GM12874 (cell line): ENCODE data around the gene TMEM132D.

Experiments used
- CTCF ChIP-seq: IDR thresholded peaks from 2 replicates; pipeline ENCODE4 v1.5.1; 2011; ENCODE audit warnings: low read depth, mild to moderate bottlenecking, control low read depth, low read length, moderate library complexity; ENCODE audit not compliant: insufficient read depth

The TMEM132D gene

GRCh38 chr12:129211862-129212630 is 691.8 kb downstream of the TMEM132D start:
- no peak for TF ChIP-seq CTCF

- no peak for TF ChIP-seq CTCF
These were observed 695.3 kb downstream of the TMEM132D start for GRCh38 chr12:129208566-129208965.

- no peak for TF ChIP-seq CTCF
These were observed 696.7 kb downstream of the TMEM132D start for GRCh38 chr12:129207084-129207483.

- TF ChIP-seq CTCF = no peak
These were observed 700.4 kb downstream of the TMEM132D start for GRCh38 chr12:129203456-129203855.

- no peak for TF ChIP-seq CTCF
These were observed 701.6 kb downstream of the TMEM132D start for GRCh38 chr12:129202109-129202814.

GRCh38 chr12:129201029-129201428 is 702.8 kb downstream of the TMEM132D start:
- TF ChIP-seq CTCF = no peak

GRCh38 chr12:129200576-129200975 is 703.2 kb downstream of the TMEM132D start:
- TF ChIP-seq CTCF = no peak
